GM23338 (cell line): ENCODE measurements around the gene VWCE.

Source experiments
- EZH2 ChIP-seq: fragments of 200-600 bp; sonication (generic); IDR thresholded peaks from one replicate; pipeline ENCODE4 v1.8.0; 2017; ENCODE audit warnings: antibody characterized with exemption, mild to moderate bottlenecking, low read depth; ENCODE audit not compliant: unreplicated experiment
- JUNB ChIP-seq: IDR thresholded peaks from one replicate; pipeline ENCODE4 v1.6.1; 2016; ENCODE audit warnings: antibody characterized with exemption; ENCODE audit not compliant: unreplicated experiment
- POLR2AphosphoS5 ChIP-seq: IDR thresholded peaks from 2 replicates; pipeline ENCODE4 v1.6.1; 2016; ENCODE audit warnings: antibody characterized with exemption, low read depth
- REST ChIP-seq: IDR thresholded peaks from one replicate; pipeline ENCODE4 v1.6.1; 2018; ENCODE audit warnings: antibody characterized with exemption; ENCODE audit not compliant: unreplicated experiment
- TF ChIP-seq, protein P1 (sequence below), 2 experiments: fragments of 200-600 bp in 1 of 2; sonication (generic) in 1 of 2; conservative IDR thresholded peaks; 2 replicates each; pipeline versions ENCODE4 v1.5.1 to v1.6.1; 2016 to 2017; ENCODE audit warnings: antibody characterized with exemption in 2 of 2, low read depth in 2 of 2, mild to moderate bottlenecking in 2 of 2, moderate library complexity in 1 of 2

GRCh38 chr11:61267437-61267841 lies 27.7 kb downstream of the VWCE start:
- TF ChIP-seq, protein P1, sequence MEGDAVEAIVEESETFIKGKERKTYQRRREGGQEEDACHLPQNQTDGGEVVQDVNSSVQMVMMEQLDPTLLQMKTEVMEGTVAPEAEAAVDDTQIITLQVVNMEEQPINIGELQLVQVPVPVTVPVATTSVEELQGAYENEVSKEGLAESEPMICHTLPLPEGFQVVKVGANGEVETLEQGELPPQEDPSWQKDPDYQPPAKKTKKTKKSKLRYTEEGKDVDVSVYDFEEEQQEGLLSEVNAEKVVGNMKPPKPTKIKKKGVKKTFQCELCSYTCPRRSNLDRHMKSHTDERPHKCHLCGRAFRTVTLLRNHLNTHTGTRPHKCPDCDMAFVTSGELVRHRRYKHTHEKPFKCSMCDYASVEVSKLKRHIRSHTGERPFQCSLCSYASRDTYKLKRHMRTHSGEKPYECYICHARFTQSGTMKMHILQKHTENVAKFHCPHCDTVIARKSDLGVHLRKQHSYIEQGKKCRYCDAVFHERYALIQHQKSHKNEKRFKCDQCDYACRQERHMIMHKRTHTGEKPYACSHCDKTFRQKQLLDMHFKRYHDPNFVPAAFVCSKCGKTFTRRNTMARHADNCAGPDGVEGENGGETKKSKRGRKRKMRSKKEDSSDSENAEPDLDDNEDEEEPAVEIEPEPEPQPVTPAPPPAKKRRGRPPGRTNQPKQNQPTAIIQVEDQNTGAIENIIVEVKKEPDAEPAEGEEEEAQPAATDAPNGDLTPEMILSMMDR (conservative IDR thresholded peaks at IDR 0.05; ENCODE audit: low read depth in 2 of 2) = no peak
- TF ChIP-seq POLR2AphosphoS5 (no peak), EZH2 (no peak), JUNB (no peak), REST (no peak)
